ENCODE data around the gene IQGAP3.

IQGAP3 gene

GRCh38 chr1:156480411-156481192 lies 91.8 kb downstream of the IQGAP3 start:
- DNase-seq (ENCODE audit: low read depth), result no peak

GRCh38 chr1:156480016-156480370 lies 92.4 kb downstream of the IQGAP3 start:
- no peak for DNase-seq (ENCODE audit: low read depth)

- no peak for DNase-seq (ENCODE audit: low read depth)
Measured at GRCh38 chr1:156479093-156480015, 93.0 kb downstream of the IQGAP3 start.

GRCh38 chr1:156478250-156478627 lies 94.1 kb downstream of the IQGAP3 start:
- no peak for DNase-seq (ENCODE audit: low read depth)

- DNase-seq (ENCODE audit: low read depth), result no peak
Measured at GRCh38 chr1:156477526-156478249, 94.7 kb downstream of the IQGAP3 start.

- peak; percentile 57 for DNase-seq (ENCODE audit: low read depth)
Measured at GRCh38 chr1:156476501-156477298, 95.7 kb downstream of the IQGAP3 start.

- DNase-seq (ENCODE audit: low read depth), result peak; percentile 42
Measured at GRCh38 chr1:156475568-156476500, 96.5 kb downstream of the IQGAP3 start.

Data from stromal cell of bone marrow (primary cell).